ENCODE results near the gene ACKR4. TPM values are rescaled to one million over a fixed set of nuclear protein-coding genes. Genes with fewer than 3 reads are reported as not detected.

ACKR4 gene
- total RNA-seq, 1 experiment from 2014 or later: 2.6 TPM

DNA sequence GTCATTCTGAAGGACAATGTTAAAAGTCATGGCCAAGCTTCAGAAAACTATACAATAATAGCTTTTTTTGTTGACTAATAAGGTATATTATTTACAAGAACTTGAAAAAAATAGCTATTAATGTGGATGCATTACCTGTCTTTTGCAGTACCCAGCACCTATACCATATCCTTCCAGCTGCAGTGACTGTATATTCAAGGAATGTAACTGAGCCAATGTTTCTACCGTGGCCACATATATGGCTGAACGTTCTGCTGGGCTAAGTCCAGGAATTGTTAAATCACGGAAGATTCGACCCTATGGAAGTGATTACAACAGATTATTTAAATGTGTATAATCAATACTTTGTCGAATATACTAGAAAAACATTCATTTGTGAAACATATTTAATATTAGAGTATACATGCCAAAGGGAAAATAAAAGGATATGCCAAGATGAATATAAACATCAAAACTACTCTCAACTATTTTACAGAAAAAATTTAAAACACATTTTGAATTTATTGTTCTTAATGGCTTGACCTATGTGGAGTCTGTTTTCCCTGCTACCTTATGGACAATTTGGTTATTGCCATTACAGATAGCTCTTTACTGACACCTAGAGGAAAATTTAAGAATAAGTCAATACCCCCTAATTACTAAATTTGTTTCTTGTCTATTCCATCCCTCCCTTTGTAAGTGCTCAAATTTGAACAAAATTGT is 44.9 kb downstream of the ACKR4 start:
- DNase-seq (ENCODE audit: low read depth): peak; percentile 60

DNA sequence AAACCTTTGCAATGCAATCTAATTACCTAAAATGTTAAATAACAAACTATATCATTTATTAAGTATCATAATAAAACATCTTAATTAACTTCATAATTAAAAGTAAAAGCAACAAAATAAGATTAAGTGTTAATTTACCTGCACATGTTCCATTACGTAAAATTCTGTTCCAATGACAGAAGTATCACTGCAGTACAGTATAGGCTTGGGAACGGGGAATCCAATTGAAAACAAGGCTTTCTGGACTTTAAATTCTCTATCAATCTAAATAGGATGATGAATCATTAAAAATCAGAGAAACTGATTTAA is 45.4 kb downstream of the ACKR4 start:
- DNase-seq (ENCODE audit: low read depth): no peak

DNA sequence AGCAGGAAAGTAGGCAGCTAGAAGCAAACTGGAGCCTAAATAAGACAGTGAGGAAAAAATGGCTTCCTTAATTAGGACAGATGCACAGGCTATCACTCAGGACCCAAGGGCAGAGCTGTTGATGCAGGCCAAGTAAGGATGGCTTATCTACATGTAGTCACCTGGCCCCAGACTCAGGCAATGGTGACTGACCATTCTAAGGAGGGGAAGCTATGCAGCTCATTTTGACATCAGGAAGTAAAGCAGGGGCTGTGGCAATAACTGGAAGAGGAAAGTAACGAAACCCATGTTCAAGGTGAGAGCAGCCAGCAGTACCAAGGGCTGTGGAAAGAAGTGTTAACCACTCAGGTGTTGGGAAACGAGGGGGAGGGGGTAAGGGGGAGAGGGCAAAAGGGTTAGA is 46.3 kb downstream of the ACKR4 start:
- DNase-seq (ENCODE audit: low read depth): no peak

DNA sequence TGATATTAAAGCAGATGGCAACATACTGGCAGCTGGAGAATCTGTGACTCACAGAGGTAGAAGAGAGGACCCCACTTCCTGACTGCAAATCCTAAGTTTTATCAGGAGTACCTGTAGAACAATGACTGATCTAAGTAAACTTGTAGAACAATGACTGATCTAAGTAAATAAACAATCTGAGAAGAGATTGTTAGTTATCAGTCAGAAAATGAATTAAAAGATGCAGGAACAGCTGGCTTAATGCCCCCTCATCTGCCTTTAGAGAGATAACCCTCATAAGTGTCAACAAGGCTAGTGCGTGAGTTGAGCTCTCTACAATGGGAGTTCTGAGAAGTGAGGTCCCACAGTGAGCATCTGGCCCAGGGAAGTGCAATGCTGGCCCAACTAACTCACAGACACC is 48.0 kb downstream of the ACKR4 start:
- no peak for DNase-seq (ENCODE audit: low read depth)

DNA sequence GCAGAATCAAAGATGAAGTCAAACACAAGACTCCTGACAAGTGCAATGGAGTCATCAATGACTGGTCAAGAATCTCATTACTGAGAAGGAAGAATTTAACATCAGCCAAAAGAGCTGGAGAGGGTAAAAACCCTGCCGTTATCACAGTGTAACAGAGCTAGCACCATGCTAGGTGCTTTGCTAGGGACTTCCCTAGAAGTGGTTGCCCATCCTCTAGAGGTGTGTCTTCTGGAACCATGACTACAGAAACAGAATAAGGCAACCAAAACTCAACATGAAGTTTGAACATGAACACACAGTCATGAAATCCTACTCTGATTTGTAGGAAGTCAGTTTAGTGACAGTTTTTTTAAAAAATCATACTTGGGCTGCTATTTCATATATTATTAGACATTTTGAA is 53.1 kb downstream of the ACKR4 start:
- DNase-seq (ENCODE audit: low read depth): no peak

Other genes starting within 250 kb of the ACKR4 start
- 45.9 and 50.0 TPM in 2 replicates for gene DNAJC13, start 179.8 kb upstream of the ACKR4 start, total RNA-seq (2014; rRNA removed; shearing (Covaris generic))
- 17.8 and 18.4 TPM in 2 replicates for gene ACAD11, start 62.5 kb downstream of the ACKR4 start, total RNA-seq (2014; rRNA removed; shearing (Covaris generic))
- 40.6 and 46.3 TPM in 2 replicates for gene UBA5, start 63.1 kb downstream of the ACKR4 start, total RNA-seq (2014; rRNA removed; shearing (Covaris generic))
- gene NPHP3, start 125.1 kb downstream of the ACKR4 start, total RNA-seq (2014; rRNA removed; shearing (Covaris generic)): 18.1 and 21.4 TPM in 2 replicates